MV-4-11 (cell line): ENCODE results near the gene TEC.
"Not testable (repeated sequence)": the region's sequence is repeated elsewhere in the genome, so short reads cannot be mapped to it uniquely, and the experiment has no call there.

Experiments
- DNase-seq: peaks from one replicate; lab custom pipeline; 2025; lab: John Stamatoyannopoulos, UW

The TEC gene

GRCh38 chr4:48242511-48243195 is 27.0 kb downstream of the TEC start:
- no peak for DNase-seq

- no peak for DNase-seq
Measured at GRCh38 chr4:48241731-48242130, 27.9 kb downstream of the TEC start.

- no peak for DNase-seq
Measured at GRCh38 chr4:48237996-48238645, 31.5 kb downstream of the TEC start.

- DNase-seq = no peak
Measured at GRCh38 chr4:48235050-48235449, 34.6 kb downstream of the TEC start.

GRCh38 chr4:48234575-48234974 is 35.1 kb downstream of the TEC start:
- peak; percentile 8 for DNase-seq

- peak; percentile 20 for DNase-seq
Measured at GRCh38 chr4:48228949-48229348, 40.7 kb downstream of the TEC start.

GRCh38 chr4:48227662-48228061 is 42.0 kb downstream of the TEC start:
- peak; percentile 99 for DNase-seq

GRCh38 chr4:48226199-48226598 is 43.4 kb downstream of the TEC start:
- DNase-seq = peak; percentile 24

GRCh38 chr4:48225368-48226141 is 44.1 kb downstream of the TEC start:
- DNase-seq = no peak

- no peak for DNase-seq
Measured at GRCh38 chr4:48224606-48225005, 45.0 kb downstream of the TEC start.

GRCh38 chr4:48223633-48224295 is 45.9 kb downstream of the TEC start:
- DNase-seq = no peak

- no peak for DNase-seq
Measured at GRCh38 chr4:48222491-48222890, 47.1 kb downstream of the TEC start.

GRCh38 chr4:48219430-48219829 is 50.2 kb downstream of the TEC start:
- not testable (repeated sequence) for DNase-seq

- DNase-seq = no peak
Measured at GRCh38 chr4:48216563-48216962, 53.1 kb downstream of the TEC start.

- no peak for DNase-seq
Measured at GRCh38 chr4:48215977-48216376, 53.7 kb downstream of the TEC start.

GRCh38 chr4:48212165-48212564 is 57.5 kb downstream of the TEC start:
- DNase-seq = peak; percentile 92

GRCh38 chr4:48210966-48211328 is 58.7 kb downstream of the TEC start:
- no peak for DNase-seq

- DNase-seq = no peak
Measured at GRCh38 chr4:48205626-48206025, 64.0 kb downstream of the TEC start.

GRCh38 chr4:48205107-48205506 is 64.5 kb downstream of the TEC start:
- DNase-seq = no peak

GRCh38 chr4:48203819-48204218 is 65.8 kb downstream of the TEC start:
- no peak for DNase-seq

GRCh38 chr4:48197643-48198237 is 71.9 kb downstream of the TEC start:
- DNase-seq = no peak
